Neutrophil (primary cell): ENCODE results near the gene DTNA.
"Not testable (repeated sequence)": the region's sequence is repeated elsewhere in the genome, so short reads cannot be mapped to it uniquely, and the experiment has no call there.

Source experiments
- H3K27ac ChIP-seq: fragments of 200-600 bp; sonication (generic); 2 replicates; pipeline ENCODE4 v1.5.1; 2016; ENCODE audit warnings: mild to moderate bottlenecking, moderate library complexity
- H3K27me3 ChIP-seq: fragments of 200-600 bp; sonication (generic); 2 replicates; pipeline ENCODE4 v1.6.0; 2016; ENCODE audit warnings: mild to moderate bottlenecking
- H3K36me3 ChIP-seq: fragments of 200-600 bp; sonication (generic); 2 replicates; pipeline ENCODE4 v1.5.1; 2017
- H3K4me1 ChIP-seq, 2 experiments: fragments of 200-600 bp in 1 of 2; sonication (generic) in 1 of 2; 1 replicate in 1 of 2; 2 replicates in 1 of 2; pipeline versions ENCODE4 v1.5.1 to v1.6.1; 2013 to 2016; ENCODE audit warnings: low read depth in 1 of 2, low read length in 1 of 2, mild to moderate bottlenecking in 1 of 2, moderate library complexity in 1 of 2; ENCODE audit not compliant: control insufficient read depth in 1 of 2, insufficient read depth in 1 of 2
- H3K4me3 ChIP-seq, 2 experiments: fragments of 200-600 bp in 1 of 2; sonication (generic) in 1 of 2; 1 replicate in 1 of 2; 2 replicates in 1 of 2; pipeline ENCODE4 v1.5.1; 2013 to 2016; ENCODE audit warnings: low read depth in 1 of 2, low read length in 1 of 2, mild to moderate bottlenecking in 1 of 2, moderate library complexity in 1 of 2
- H3K9me3 ChIP-seq: fragments of 200-600 bp; sonication (generic); 2 replicates; pipeline ENCODE4 v1.5.1; 2016
- CTCF ChIP-seq: fragments of 200-600 bp; sonication (generic); IDR thresholded peaks from 2 replicates; pipeline ENCODE4 v1.5.1; 2016; ENCODE audit warnings: antibody characterized with exemption

The DTNA gene

GRCh38 chr18:34709750-34710441 is at the start of gene DTNA:
Gene DTNA, plus strand, starts transcription at chr18:34710298. Its CDS starts 45,679 bp downstream, at chr18:34755977.
- no peak for TF ChIP-seq CTCF
- peaks cover 6 to 14% of the 10 kb centered on the region in 2 experiments for H3K4me1 ChIP-seq
- H3K9me3 ChIP-seq: no peaks in the 10 kb centered on the region
- H3K4me3 ChIP-seq: no peak within 1 kb of the TSS
- no peak within 1 kb of the TSS for H3K27ac ChIP-seq
- no peaks in the 10 kb centered on the region for H3K27me3 ChIP-seq
- no peaks in the 10 kb centered on the region for H3K36me3 ChIP-seq

DNA sequence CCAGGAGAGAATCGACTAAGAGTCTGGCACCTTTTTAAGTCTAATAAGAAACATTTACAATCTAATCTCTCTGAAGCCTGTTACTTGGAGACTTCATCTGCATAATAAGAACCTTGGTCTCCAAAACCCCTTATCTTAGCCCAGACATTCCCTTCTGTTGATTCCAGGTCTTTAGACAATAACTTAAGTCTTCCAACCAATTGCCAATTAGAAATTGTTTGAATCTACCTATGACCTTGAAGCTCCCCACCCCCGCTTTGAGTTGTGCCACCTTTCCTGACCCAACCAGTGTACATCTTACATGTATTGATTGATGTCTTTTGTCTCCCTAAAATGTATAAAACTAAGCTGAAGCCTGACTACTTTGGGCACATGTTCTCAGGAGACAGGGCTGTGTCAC is 49.5 kb upstream of the DTNA start:
- H3K27ac ChIP-seq: no peak overlapping the region
- H3K4me1 ChIP-seq: no peaks in the 10 kb centered on the region
- no peaks in the 10 kb centered on the region for H3K36me3 ChIP-seq
- no peaks in the 10 kb centered on the region for H3K9me3 ChIP-seq
- H3K27me3 ChIP-seq: peaks cover 13% of the 10 kb centered on the region
- H3K4me3 ChIP-seq: no peak overlapping the region
- no peak for TF ChIP-seq CTCF

- Histone ChIP-seq H3K36me3 (no peaks in the 10 kb centered on the region), H3K4me1 (no peaks in the 10 kb centered on the region), H3K27ac (no peak overlapping the region), H3K4me3 (no peak overlapping the region), H3K9me3 (no peaks in the 10 kb centered on the region), H3K27me3 (peaks cover 13% of the 10 kb centered on the region)
- peak; percentile 37 for TF ChIP-seq CTCF
These were observed 48.5 kb upstream of the DTNA start for GRCh38 chr18:34661464-34662087.

DNA sequence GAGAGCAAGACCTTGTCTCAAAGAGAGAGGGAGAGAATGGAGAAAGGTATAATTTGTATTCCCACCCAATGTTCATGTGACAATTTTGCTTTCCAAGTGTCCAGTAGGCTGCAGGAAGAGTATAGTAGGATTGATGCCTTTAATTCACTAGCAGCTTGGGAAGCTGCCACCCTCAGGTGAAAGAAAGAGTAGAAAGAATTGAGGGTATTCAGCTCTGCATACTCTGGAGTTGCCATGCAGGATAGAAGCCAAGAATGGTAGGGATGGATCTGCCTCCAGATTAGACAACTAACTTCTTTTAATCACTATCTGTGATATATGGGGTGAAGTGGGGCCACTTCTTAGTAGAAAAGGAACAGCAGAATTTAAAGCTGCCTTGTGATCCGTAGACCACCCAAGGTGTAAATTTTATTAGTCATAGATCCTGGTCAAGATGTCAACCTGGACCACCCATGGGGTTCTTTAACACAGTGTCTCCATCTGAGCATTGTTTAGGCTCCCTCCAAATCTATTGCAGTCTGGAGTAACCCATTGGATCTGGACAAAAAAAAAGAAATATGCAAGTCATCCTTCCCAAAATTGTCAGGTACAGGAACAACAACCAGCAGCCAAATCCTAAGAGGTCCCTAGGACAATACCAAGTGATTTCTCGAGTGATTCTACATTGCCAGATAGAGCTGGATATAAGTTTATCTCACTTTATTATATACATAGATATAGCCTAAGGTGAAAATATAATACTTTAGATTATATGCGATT is 33.1 kb upstream of the DTNA start:
- Histone ChIP-seq H3K4me1 (no peaks in the 10 kb centered on the region), H3K27ac (no peak overlapping the region), H3K4me3 (no peak overlapping the region), H3K36me3 (no peaks in the 10 kb centered on the region), H3K9me3 (no peaks in the 10 kb centered on the region), H3K27me3 (no peaks in the 10 kb centered on the region)
- TF ChIP-seq CTCF: no peak

GRCh38 chr18:34689750-34690149 is 20.3 kb upstream of the DTNA start:
- peaks cover 19% of the 10 kb centered on the region for H3K27me3 ChIP-seq
- H3K27ac ChIP-seq, H3K4me3 ChIP-seq, H3K36me3 ChIP-seq, H3K4me1 ChIP-seq, H3K9me3 ChIP-seq: not testable (repeated sequence)

GRCh38 chr18:34691614-34692013 is 18.5 kb upstream of the DTNA start:
- Histone ChIP-seq H3K36me3 (no peaks in the 10 kb centered on the region), H3K27ac (no peak overlapping the region), H3K4me1 (no peaks in the 10 kb centered on the region), H3K4me3 (no peak overlapping the region), H3K9me3 (no peaks in the 10 kb centered on the region), H3K27me3 (peaks cover 19% of the 10 kb centered on the region)
- no peak for TF ChIP-seq CTCF
